CMK (cell line): ENCODE data around the gene LCN10.

Experiments
- DNase-seq: peaks from one replicate; pipeline ENCODE4 v3.0.0-alpha.2; 2010; ENCODE audit warnings: low read depth

Gene LCN10

DNA sequence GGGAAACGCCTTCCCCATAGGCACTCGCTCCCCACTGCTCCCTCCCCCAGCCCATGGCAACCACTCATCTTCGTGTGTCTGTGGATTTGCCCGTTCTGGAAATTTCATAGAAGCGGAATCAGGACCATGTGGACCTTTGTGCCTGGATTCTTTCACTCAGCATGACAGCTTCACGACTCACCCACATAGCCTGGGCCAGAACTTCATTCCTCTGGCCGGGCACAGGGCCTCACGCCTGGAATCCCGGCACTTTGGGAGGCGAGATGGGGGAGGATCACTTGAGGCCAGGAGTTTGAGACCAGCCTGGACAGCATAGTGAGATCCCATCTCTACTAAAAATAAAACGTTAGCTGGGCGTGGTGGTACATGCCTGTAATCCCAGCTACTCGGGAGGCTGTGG lies 42.4 kb downstream of the LCN10 start:
- no peak for DNase-seq

- no peak for DNase-seq
These were observed 44.0 kb downstream of the LCN10 start for GRCh38 chr9:136698635-136699246.

DNA sequence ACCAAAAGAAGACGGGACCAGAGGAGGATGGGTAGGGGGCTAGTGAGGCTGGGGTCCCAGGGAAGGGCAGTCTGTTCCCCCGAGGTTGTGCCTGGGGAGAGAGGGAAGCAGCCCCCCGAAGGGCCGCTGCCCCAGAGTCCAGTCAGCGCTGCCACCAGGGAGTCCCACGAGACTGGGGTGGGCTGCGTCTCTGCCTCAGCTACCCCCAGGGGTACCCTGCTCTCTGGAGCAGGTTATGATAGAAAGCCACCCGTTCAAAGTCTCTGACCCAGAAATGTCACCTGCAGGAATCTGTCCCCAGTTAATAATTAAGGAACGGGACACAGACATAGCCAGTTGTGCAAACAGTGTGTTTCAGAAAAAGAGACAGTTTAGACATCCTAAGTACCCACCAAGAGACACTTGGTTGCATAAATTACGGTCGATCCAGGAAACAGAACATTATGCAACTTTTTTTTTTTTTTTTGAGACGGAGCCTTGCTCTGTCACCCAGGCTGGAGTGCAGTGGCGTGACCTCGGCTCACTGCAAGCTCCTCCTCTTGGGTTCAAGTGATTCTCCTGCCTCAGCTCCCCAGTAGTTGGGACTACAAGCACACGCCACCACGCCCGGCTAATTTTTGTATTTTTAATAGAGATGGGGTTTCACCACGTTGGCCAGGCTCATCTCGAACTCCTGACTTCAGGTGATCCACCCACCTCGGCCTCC lies 44.8 kb downstream of the LCN10 start:
- DNase-seq, result no peak

GRCh38 chr9:136697146-136697820 lies 45.5 kb downstream of the LCN10 start:
- DNase-seq, result no peak

GRCh38 chr9:136696502-136696901 lies 46.2 kb downstream of the LCN10 start:
- no peak for DNase-seq

- no peak for DNase-seq
These were observed 46.8 kb downstream of the LCN10 start for GRCh38 chr9:136695955-136696354.

- DNase-seq, result no peak
These were observed 47.3 kb downstream of the LCN10 start for GRCh38 chr9:136695435-136695895.

DNA sequence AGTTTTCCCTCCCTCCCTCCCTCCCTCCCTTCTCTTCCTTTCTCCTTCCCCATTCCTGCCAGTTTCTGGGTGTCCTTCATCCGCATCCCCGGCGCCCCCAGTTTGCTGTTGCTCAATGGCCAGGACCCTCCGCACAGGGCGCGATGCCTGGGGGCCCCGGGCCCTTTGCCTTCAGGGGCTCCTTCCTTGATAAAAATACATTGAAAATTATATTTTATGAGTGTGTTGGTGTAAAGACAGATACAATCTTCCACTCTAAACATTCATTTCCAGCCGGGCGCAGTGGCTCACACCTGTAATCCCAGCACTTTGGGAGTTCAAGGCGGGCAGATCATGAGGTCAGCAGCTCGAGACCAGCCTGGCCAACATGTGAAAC lies 47.9 kb downstream of the LCN10 start:
- DNase-seq, result no peak

- DNase-seq, result no peak
These were observed 48.4 kb downstream of the LCN10 start for GRCh38 chr9:136694163-136694871.

GRCh38 chr9:136693490-136694162 lies 49.1 kb downstream of the LCN10 start:
- DNase-seq, result no peak

- DNase-seq, result no peak
These were observed 49.6 kb downstream of the LCN10 start for GRCh38 chr9:136693135-136693489.

- no peak for DNase-seq
These were observed 50.3 kb downstream of the LCN10 start for GRCh38 chr9:136692185-136693134.

- no peak for DNase-seq
These were observed 51.2 kb downstream of the LCN10 start for GRCh38 chr9:136691316-136692184.

DNA sequence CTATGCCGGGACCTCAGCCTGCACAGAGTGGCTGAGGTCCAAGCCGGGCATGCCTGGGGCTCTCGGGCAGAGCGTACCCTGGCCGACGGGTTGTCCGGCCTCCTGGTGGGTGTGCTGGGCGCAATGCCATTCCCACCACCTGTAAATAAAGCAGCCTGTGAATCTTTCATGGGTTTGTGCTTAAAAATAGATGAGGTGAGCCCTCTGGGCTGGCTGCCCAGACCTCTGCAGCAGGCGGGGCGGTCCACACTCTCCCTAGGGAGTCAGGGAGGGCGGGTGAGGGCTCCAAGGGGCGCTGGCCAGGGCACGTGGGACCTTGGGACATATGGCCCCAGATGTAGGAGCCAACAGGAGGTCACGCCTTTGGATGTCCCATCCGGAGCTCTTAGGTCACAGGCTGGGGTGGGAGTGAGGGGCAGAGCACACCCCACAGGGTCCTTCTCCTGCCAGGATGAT lies 51.9 kb downstream of the LCN10 start:
- no peak for DNase-seq

GRCh38 chr9:136690104-136690805 lies 52.5 kb downstream of the LCN10 start:
- DNase-seq, result no peak

DNA sequence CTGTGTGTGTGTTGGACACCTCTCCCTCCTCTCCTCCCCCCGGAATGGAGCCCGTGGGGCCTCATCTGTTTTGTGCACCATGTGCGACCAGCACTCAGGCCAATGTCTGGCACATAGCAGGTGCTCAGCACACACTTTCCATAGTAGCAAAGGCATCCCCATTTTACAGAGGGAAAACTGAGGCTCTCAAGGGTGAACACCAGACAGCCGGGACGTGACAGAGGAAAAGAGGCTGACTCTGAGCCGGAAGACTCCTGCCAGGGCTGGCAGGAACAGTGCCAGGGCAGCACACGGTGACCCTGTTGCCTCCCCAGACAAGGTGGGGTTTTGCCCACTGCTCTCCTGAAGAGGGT lies 53.7 kb downstream of the LCN10 start:
- DNase-seq, result no peak

DNA sequence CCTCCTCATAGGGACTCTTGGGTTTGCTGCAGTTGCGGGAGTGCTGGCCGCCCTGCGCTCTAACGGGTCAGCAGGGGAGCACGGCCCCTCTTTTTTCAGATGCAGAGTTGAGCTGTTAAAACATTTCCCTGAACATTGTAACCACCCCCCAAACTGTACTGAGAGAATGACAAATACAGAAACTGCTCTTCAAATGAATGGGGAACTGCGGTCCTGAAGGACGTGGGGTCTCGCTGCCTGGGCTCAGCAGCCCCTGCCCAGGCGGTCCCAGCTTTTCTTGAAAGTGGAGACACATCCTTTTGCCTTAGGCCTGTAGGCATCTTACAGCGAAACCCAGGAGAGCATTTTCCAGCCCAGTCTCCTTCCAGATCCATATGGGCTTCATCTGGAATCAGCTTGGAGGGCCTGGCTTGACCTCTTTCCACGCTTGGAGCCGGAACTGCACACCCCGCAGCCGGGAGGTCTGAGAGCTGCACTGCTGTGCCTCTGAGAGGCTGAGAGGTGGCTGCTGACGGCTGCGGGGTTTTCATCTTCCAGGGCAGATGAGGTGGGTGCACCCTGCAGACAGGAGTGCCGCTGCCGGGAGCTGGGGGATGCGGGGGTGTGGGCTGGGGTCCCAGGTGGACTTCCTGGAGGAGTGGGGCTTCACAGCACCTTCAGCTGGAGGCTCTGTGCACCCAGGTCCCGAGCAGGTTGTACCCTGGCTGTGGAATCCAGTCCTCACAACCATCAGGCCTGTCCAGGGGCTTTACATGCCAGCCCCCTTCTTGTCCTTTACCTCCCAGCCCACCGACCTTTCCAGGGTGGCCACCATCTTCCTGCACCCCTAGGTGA lies 54.2 kb downstream of the LCN10 start:
- DNase-seq, result no peak
